HepG2 (cell line): ENCODE measurements around the gene PIGR. TPM values are rescaled to one million over a fixed set of nuclear protein-coding genes. Genes with fewer than 3 reads are reported as not detected.

ENCODE experiments used
- ATAC-seq: fragments of 200-7000 bp; cut with Tn5 transposase; 3 replicates; pipeline ENCODE4 v1.9.1; 2020; ENCODE audit warnings: mild to moderate bottlenecking, moderate library complexity
- BruUV-seq: library from RNA; stranded (reverse); fragments of 400-500 nt; replicated peaks from 2 replicates; lab custom pipeline; 2021; lab: Mats Ljungman, UMichigan
- CTCF ChIA-PET: fragments of 300-600 bp; formaldehyde crosslinking; extraction: SDS; loops from one replicate; lab custom pipeline; 2021; ENCODE audit warnings: low total read pairs, inconsistent platforms, low intra/inter-chr PET ratio; lab: Yijun Ruan, JAX
- POLR2A ChIA-PET: fragments of 350-600 bp; sonication (Branson Sonifier 250); formaldehyde crosslinking; loops from one replicate; lab custom pipeline; 2020; ENCODE audit warnings: antibody characterized with exemption, inconsistent platforms; lab: Yijun Ruan, JAX
- DNase-seq: peaks from one replicate; pipeline ENCODE4 v3.0.0-alpha.2; 2015; ENCODE audit warnings: low spot score
- FAIRE-seq: peaks from 3 replicates; lab custom pipeline; 2011; peaks lifted over from hg19 to GRCh38; lab: Jason Lieb, UNC
- H2AFZ ChIP-seq: one replicate; pipeline ENCODE4 v1.6.1; 2011; ENCODE audit warnings: low read length, inconsistent platforms
- H3K27ac ChIP-seq: fragments of 300-600 bp; 3 replicates; pipeline ENCODE4 v1.8.0; 2011; ENCODE audit warnings: mixed run types, mild to moderate bottlenecking, mixed read lengths, low read length, inconsistent platforms; ENCODE audit not compliant: insufficient read depth; ENCODE audit errors: extremely low read length
- H3K27me3 ChIP-seq, 2 experiments: fragments of 200-600 bp in 1 of 2; 2 replicates in 1 of 2; 3 replicates in 1 of 2; pipeline versions ENCODE4 v1.6.0 to v1.8.0; 2011; ENCODE audit warnings: low read length in 2 of 2, mild to moderate bottlenecking in 2 of 2, moderate library complexity in 2 of 2, inconsistent platforms in 1 of 2; ENCODE audit not compliant: insufficient read depth in 2 of 2, control insufficient read depth in 1 of 2
- H3K36me3 ChIP-seq, 2 experiments: fragments of 200-600 bp in 1 of 2; replicated peaks in 1 of 2; 2 replicates in 1 of 2; 3 replicates in 1 of 2; pipeline versions ENCODE4 v1.5.1 to v1.8.0; 2011; ENCODE audit warnings: low read length in 2 of 2, inconsistent platforms in 1 of 2; ENCODE audit not compliant: insufficient read depth in 2 of 2, control insufficient read depth in 1 of 2
- H3K4me1 ChIP-seq: 2 replicates; pipeline ENCODE4 v1.5.1; 2012; ENCODE audit warnings: low read length, inconsistent platforms; ENCODE audit not compliant: insufficient read depth
- H3K4me2 ChIP-seq: 2 replicates; pipeline ENCODE4 v1.6.0; 2011; ENCODE audit warnings: low read depth, low read length, inconsistent platforms
- H3K4me3 ChIP-seq, 3 experiments: fragments of 200-600 bp in 1 of 3; sonication (generic), shearing (Covaris generic) in 1 of 3; replicated peaks in 1 of 3; 2 replicates each; pipeline ENCODE4 v1.5.1; 2011 to 2016; ENCODE audit warnings: low read length in 3 of 3, inconsistent platforms in 2 of 3, low read depth in 2 of 3, mild to moderate bottlenecking in 2 of 3, control low read depth in 1 of 3, mixed read lengths in 1 of 3; ENCODE audit not compliant: insufficient read depth in 1 of 3
- H3K79me2 ChIP-seq: one replicate; pipeline ENCODE4 v1.6.1; 2011; ENCODE audit warnings: low read length, inconsistent platforms; ENCODE audit not compliant: insufficient read depth
- H3K9ac ChIP-seq: 2 replicates; pipeline ENCODE4 v1.6.0; 2011; ENCODE audit warnings: mild to moderate bottlenecking, low read depth, low read length, inconsistent platforms; ENCODE audit not compliant: insufficient read depth
- H3K9me3 ChIP-seq: 2 replicates; pipeline ENCODE4 v1.5.1; 2012; ENCODE audit warnings: mild to moderate bottlenecking, low read length
- H4K20me1 ChIP-seq: 2 replicates; pipeline ENCODE4 v1.6.0; 2011; ENCODE audit warnings: inconsistent platforms, mild to moderate bottlenecking, low read length, moderate library complexity; ENCODE audit not compliant: insufficient read depth
- CENPT ChIP-seq: sonication (generic); formaldehyde crosslinking; IDR thresholded peaks from 2 replicates; pipeline ENCODE4 v1.8.0; 2022; ENCODE audit warnings: low read depth, mild to moderate bottlenecking, moderate library complexity, missing genetic modification reagents
- ETV5 ChIP-seq: IDR thresholded peaks from 2 replicates; pipeline ENCODE4 v1.6.1; 2018; ENCODE audit warnings: missing biosample characterization, missing genetic modification reagents, inconsistent platforms, borderline replicate concordance
- HNRNPUL1 ChIP-seq: fragments of 200-400 bp; formaldehyde crosslinking; IDR thresholded peaks from 2 replicates; pipeline ENCODE4 v1.6.1; 2017; ENCODE audit warnings: low read depth, mild to moderate bottlenecking, low read length, moderate library complexity
- IKZF5 ChIP-seq: IDR thresholded peaks from 2 replicates; pipeline ENCODE4 v1.6.1; 2018; ENCODE audit warnings: missing genetic modification reagents, mild to moderate bottlenecking, missing compliant biosample characterization
- SNAPC4 ChIP-seq: sonication (generic); formaldehyde crosslinking; IDR thresholded peaks from 2 replicates; pipeline ENCODE4 v1.4.0; 2020; ENCODE audit warnings: mild to moderate bottlenecking, missing genetic modification reagents
- TEAD3 ChIP-seq: optimal IDR thresholded peaks from 2 replicates; pipeline ENCODE3; 2016; ENCODE audit warnings: borderline replicate concordance
- ZNF598 ChIP-seq: sonication (generic); formaldehyde crosslinking; IDR thresholded peaks from 2 replicates; pipeline ENCODE4 v1.5.1; 2020; ENCODE audit warnings: mild to moderate bottlenecking, missing genetic modification reagents, borderline replicate concordance
- ZNF788 ChIP-seq: sonication (generic); formaldehyde crosslinking; IDR thresholded peaks from 2 replicates; pipeline ENCODE4 v1.5.0; 2020; ENCODE audit warnings: mild to moderate bottlenecking, missing genetic modification reagents, borderline replicate concordance
- ZNF790 ChIP-seq: sonication (generic); formaldehyde crosslinking; IDR thresholded peaks from 2 replicates; pipeline ENCODE4 v1.8.0; 2022; ENCODE audit warnings: missing genetic modification reagents, mild to moderate bottlenecking, borderline replicate concordance
- WGBS: methylation state at CpG from one replicate; pipeline ENCODE4 v1.1.6; 2017; ENCODE audit warnings: low lambda C conversion rate; 5-methylcytosine and 5-hydroxymethylcytosine counted together
- in situ Hi-C: cut with HindIII; loops from 2 replicates; pipeline ENCODE4 v1.10.0; 2017; ENCODE audit warnings: low pct_unique_long_range_greater_than_20kb; ENCODE audit not compliant: extremely low pct_ligation_motif_present
- intact Hi-C: fragments of 100-400 bp; cut with micrococcal nuclease; formaldehyde crosslinking; loops from one replicate; pipeline ENCODE4 v1.10.0; 2022; ENCODE audit not compliant: unreplicated experiment
- polyA plus RNA-seq, 8 experiments: library from polyadenylated mRNA; depleted of rRNA in 3 of 8; stranded (reverse) in 7 of 8; unstranded in 1 of 8; fragments of >200 nt; fragmentation: Illumina TruSeq in 4 of 8; extraction: Trizol in 4 of 8; gene quantifications; 2 replicates each; pipeline versions ENCODE4 v1.2.1 to v1.2.3, GENCODE V29; 2011 to 2016; ENCODE audit warnings: low read depth in 4 of 8, missing spikeins in 1 of 8, mixed read lengths in 1 of 8; ENCODE audit not compliant: insufficient read depth in 1 of 8
- total RNA-seq, 5 experiments: library from RNA; depleted of rRNA; stranded (reverse); fragments of >200 nt; fragmentation: Illumina TruSeq; extraction: Trizol; gene quantifications; 2 replicates each; pipeline ENCODE4 v1.2.3, GENCODE V29; 2016; ENCODE audit warnings: low read depth in 1 of 5
- TF ChIP-seq, protein P1 (sequence below): sonication (generic); formaldehyde crosslinking; IDR thresholded peaks from 2 replicates; pipeline ENCODE4 v1.5.1; 2020; ENCODE audit warnings: missing genetic modification reagents, mild to moderate bottlenecking, borderline replicate concordance

PIGR gene
- total and polyA plus RNA-seq, 2 of the 13 experiments (the other 11 are each of a cell fraction or from before 2014, with no cell fraction given) = not detected

GRCh38 chr1:206987873-206988272, 41.6 kb upstream of the PIGR start:
- no CpG with 5 or more reads among the region's 1 CpG for WGBS
- FAIRE-seq (no peak), ATAC-seq (no peak), DNase-seq (no peak)
- TF ChIP-seq ETV5 (CRISPR knock-in tag) = no peak
- TF ChIP-seq HNRNPUL1 = no peak
- Histone ChIP-seq H3K4me3 (no peak overlapping the region), H3K79me2 (no peaks in the 10 kb centered on the region), H3K36me3 (no peaks in the 10 kb centered on the region), H2AFZ (no peak overlapping the region), H3K4me1 (peaks cover 8% of the 10 kb centered on the region), H4K20me1 (no peaks in the 10 kb centered on the region), H3K27me3 (peaks cover 3 to 31% of the 10 kb centered on the region in 2 experiments; a peak in 3 of 5 replicates), H3K4me2 (no peak overlapping the region), H3K27ac (no peak overlapping the region), H3K9ac (no peak overlapping the region), H3K9me3 (no peaks in the 10 kb centered on the region)
- POLR2A ChIA-PET = no interaction called here
- CTCF ChIA-PET = no interaction called here
- intact Hi-C loops (no loop called here), in situ Hi-C loops (loop anchor here (10.0 kb wide), 1 partner anchor 253 kb away; no protein-coding TSS in a partner anchor)
- no TSS peak for BruUV-seq

DNA sequence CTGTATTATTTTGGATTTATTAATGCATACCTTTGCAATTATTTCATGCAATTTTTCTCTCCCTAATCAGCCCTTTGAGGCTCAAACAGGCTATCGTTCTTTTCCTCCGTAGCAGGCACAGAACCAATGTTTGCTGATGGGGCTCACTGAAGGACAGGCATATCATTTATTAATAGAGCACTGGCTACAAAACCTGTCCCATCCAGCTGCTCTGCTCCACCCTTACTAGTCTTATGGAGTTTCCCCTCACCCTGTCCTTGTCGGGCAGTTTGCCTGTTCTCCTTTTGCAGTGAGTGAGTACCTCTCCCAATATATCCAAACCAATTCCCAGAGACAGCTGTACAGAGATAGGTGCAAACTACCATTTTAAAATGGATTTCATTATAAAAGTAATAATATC, 40.6 kb upstream of the PIGR start:
- in situ Hi-C loops (loop anchor here (10.0 kb wide), 1 partner anchor 252 kb away; no protein-coding TSS in a partner anchor), intact Hi-C loops (no loop called here)
- no peak overlapping the region for H2AFZ ChIP-seq
- H3K36me3 ChIP-seq = no peaks in the 10 kb centered on the region
- ChIA-PET POLR2A (no interaction called here), CTCF (no interaction called here)
- H3K4me3 ChIP-seq = no peak overlapping the region
- peaks cover 3 to 32% of the 10 kb centered on the region in 2 experiments; a peak in 3 of 5 replicates for H3K27me3 ChIP-seq
- H3K9ac ChIP-seq = no peak overlapping the region
- no peak overlapping the region for H3K27ac ChIP-seq
- H3K4me1 ChIP-seq = no peaks in the 10 kb centered on the region
- FAIRE-seq (no peak), ATAC-seq (no peak), DNase-seq (no peak)
- no peaks in the 10 kb centered on the region for H3K9me3 ChIP-seq
- WGBS = 0% methylated on average over 3 of the region's 3 CpGs
- BruUV-seq = no TSS peak
- H4K20me1 ChIP-seq = no peaks in the 10 kb centered on the region
- no peaks in the 10 kb centered on the region for H3K79me2 ChIP-seq
- no peak overlapping the region for H3K4me2 ChIP-seq
- no peak for TF ChIP-seq IKZF5 (CRISPR knock-in tag)
- TF ChIP-seq SNAPC4 = no peak
- no peak for TF ChIP-seq CENPT
- TF ChIP-seq, protein P1, sequence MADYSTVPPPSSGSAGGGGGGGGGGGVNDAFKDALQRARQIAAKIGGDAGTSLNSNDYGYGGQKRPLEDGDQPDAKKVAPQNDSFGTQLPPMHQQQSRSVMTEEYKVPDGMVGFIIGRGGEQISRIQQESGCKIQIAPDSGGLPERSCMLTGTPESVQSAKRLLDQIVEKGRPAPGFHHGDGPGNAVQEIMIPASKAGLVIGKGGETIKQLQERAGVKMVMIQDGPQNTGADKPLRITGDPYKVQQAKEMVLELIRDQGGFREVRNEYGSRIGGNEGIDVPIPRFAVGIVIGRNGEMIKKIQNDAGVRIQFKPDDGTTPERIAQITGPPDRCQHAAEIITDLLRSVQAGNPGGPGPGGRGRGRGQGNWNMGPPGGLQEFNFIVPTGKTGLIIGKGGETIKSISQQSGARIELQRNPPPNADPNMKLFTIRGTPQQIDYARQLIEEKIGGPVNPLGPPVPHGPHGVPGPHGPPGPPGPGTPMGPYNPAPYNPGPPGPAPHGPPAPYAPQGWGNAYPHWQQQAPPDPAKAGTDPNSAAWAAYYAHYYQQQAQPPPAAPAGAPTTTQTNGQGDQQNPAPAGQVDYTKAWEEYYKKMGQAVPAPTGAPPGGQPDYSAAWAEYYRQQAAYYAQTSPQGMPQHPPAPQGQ = no peak
- no peak for TF ChIP-seq ZNF598 (CRISPR knock-in tag)
- TF ChIP-seq ZNF790 (CRISPR knock-in tag) = no peak
- TF ChIP-seq ZNF788 (CRISPR knock-in tag) = no peak
- TF ChIP-seq TEAD3 (CRISPR knock-in tag) = no peak
